Activated CD4-positive, alpha-beta T cell treated with anti-CD3 and anti-CD28 coated beads, Interleukin-2, amount 50 U/mL, for 1 hour (primary cell): Measurements from ENCODE around the gene PPM1M.
"Not testable (repeated sequence)": the region's sequence is repeated elsewhere in the genome, so short reads cannot be mapped to it uniquely, and the experiment has no call there.

Experiments
- DNase-seq: peaks from one replicate; pipeline ENCODE4 v3.0.0-alpha.2; 2020

Gene PPM1M

GRCh38 chr3:52279596-52279995 is 34.0 kb downstream of the PPM1M start:
- DNase-seq: no peak

GRCh38 chr3:52280050-52280461 is 34.5 kb downstream of the PPM1M start:
- DNase-seq: no peak

- peak; percentile 32 for DNase-seq
These were observed 36.6 kb downstream of the PPM1M start for GRCh38 chr3:52281981-52282801.

- DNase-seq: no peak
These were observed 37.7 kb downstream of the PPM1M start for GRCh38 chr3:52283306-52283705.

GRCh38 chr3:52284051-52284450 is 38.5 kb downstream of the PPM1M start:
- DNase-seq: not testable (repeated sequence)

- no peak for DNase-seq
These were observed 41.2 kb downstream of the PPM1M start for GRCh38 chr3:52286777-52287110.

GRCh38 chr3:52288674-52289073 is 43.1 kb downstream of the PPM1M start:
- DNase-seq: no peak

GRCh38 chr3:52289338-52289746 is 43.8 kb downstream of the PPM1M start:
- DNase-seq: no peak

- no peak for DNase-seq
These were observed 44.4 kb downstream of the PPM1M start for GRCh38 chr3:52289747-52290595.

GRCh38 chr3:52290596-52291507 is 45.3 kb downstream of the PPM1M start:
- no peak for DNase-seq

- peak; percentile 38 for DNase-seq
These were observed 46.1 kb downstream of the PPM1M start for GRCh38 chr3:52291508-52292181.

- no peak for DNase-seq
These were observed 46.9 kb downstream of the PPM1M start for GRCh38 chr3:52292247-52293065.

GRCh38 chr3:52293491-52294319 is 48.1 kb downstream of the PPM1M start:
- DNase-seq: no peak

- no peak for DNase-seq
These were observed 49.0 kb downstream of the PPM1M start for GRCh38 chr3:52294320-52295150.

- DNase-seq: no peak
These were observed 50.2 kb downstream of the PPM1M start for GRCh38 chr3:52295671-52296208.

GRCh38 chr3:52297242-52298148 is 51.9 kb downstream of the PPM1M start:
- no peak for DNase-seq

- no peak for DNase-seq
These were observed 52.9 kb downstream of the PPM1M start for GRCh38 chr3:52298149-52299098.
